ENCODE results near the gene UNC93B1. TPM values are rescaled to one million over a fixed set of nuclear protein-coding genes. Genes with fewer than 3 reads are reported as not detected.
A peak's percentile ranks its signal among the peaks of the same experiment; 100 is the strongest.

Gene UNC93B1
- total and polyA plus RNA-seq, 2 of the 13 experiments (the other 11 are each of a cell fraction or from before 2014, with no cell fraction given): 8.8 to 18.9 TPM

DNA sequence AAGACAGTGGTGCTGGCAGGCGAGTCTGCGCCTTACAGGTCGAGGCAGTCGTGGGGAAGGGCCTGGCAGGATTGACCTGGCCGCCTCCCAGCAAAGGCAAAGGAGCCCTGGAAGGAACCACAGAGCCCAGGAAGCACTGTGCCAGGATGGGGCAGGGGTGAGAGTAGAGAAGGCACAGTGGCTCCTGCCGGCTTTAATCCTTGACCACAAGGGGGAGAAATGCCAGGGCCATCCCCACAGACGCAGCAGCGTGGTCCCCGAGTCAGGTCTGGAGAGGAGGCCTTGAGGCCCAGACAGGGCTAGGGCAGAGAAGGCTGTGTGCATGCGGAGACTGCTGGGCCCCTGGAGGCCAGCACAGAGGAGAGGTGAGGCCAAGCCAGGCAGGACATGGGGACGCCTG, 16.7 kb upstream of the UNC93B1 start (continued):
- TF ChIP-seq, protein P1, sequence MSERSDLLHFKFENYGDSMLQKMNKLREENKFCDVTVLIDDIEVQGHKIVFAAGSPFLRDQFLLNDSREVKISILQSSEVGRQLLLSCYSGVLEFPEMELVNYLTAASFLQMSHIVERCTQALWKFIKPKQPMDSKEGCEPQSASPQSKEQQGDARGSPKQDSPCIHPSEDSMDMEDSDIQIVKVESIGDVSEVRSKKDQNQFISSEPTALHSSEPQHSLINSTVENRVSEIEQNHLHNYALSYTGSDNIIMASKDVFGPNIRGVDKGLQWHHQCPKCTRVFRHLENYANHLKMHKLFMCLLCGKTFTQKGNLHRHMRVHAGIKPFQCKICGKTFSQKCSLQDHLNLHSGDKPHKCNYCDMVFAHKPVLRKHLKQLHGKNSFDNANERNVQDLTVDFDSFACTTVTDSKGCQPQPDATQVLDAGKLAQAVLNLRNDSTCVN (CRISPR knock-in tag; IDR thresholded peaks at IDR 0.05; ENCODE audit: borderline replicate concordance): no peak
- TF ChIP-seq SCMH1 (CRISPR knock-in tag; IDR thresholded peaks at IDR 0.05; ENCODE audit: borderline replicate concordance) (no peak), SSRP1 (CRISPR knock-in tag; IDR thresholded peaks at IDR 0.05) (no peak), ZNF776 (CRISPR knock-in tag; IDR thresholded peaks at IDR 0.05) (no peak), ZNF446 (CRISPR knock-in tag; IDR thresholded peaks at IDR 0.05) (no peak), NCOA1 (CRISPR knock-in tag; IDR thresholded peaks at IDR 0.05) (no peak), ZNF616 (CRISPR knock-in tag; IDR thresholded peaks at IDR 0.05; ENCODE audit: low read depth) (no peak; the same call in 1 of the 2 replicates), ZNF772 (CRISPR knock-in tag; IDR thresholded peaks at IDR 0.05) (no peak), NCOA5 (CRISPR knock-in tag; IDR thresholded peaks at IDR 0.05) (no peak), ZNF530 (CRISPR knock-in tag; IDR thresholded peaks at IDR 0.05; ENCODE audit: low read depth) (no peak), ZNF431 (CRISPR knock-in tag; IDR thresholded peaks at IDR 0.05; ENCODE audit: borderline replicate concordance, low read depth) (no peak), TCF12 (IDR thresholded peaks at IDR 0.05) (no peak), TCF12 (CRISPR knock-in tag; IDR thresholded peaks at IDR 0.05) (no peak), SOX13 (IDR thresholded peaks at IDR 0.05) (no peak), SOX13 (CRISPR knock-in tag; conservative IDR thresholded peaks at IDR 0.05 in 1 of 2, IDR thresholded peaks at IDR 0.05 in 1 of 2) (no peak), ZBTB38 (CRISPR knock-in tag; IDR thresholded peaks at IDR 0.05) (no peak), HDAC2 (CRISPR knock-in tag; IDR thresholded peaks at IDR 0.05) (peak; percentile 42; the same call in 1 of the 2 replicates)
- TF ChIP-seq, protein P2, sequence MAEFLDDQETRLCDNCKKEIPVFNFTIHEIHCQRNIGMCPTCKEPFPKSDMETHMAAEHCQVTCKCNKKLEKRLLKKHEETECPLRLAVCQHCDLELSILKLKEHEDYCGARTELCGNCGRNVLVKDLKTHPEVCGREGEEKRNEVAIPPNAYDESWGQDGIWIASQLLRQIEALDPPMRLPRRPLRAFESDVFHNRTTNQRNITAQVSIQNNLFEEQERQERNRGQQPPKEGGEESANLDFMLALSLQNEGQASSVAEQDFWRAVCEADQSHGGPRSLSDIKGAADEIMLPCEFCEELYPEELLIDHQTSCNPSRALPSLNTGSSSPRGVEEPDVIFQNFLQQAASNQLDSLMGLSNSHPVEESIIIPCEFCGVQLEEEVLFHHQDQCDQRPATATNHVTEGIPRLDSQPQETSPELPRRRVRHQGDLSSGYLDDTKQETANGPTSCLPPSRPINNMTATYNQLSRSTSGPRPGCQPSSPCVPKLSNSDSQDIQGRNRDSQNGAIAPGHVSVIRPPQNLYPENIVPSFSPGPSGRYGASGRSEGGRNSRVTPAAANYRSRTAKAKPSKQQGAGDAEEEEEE (CRISPR knock-in tag; IDR thresholded peaks at IDR 0.05; ENCODE audit: borderline replicate concordance): no peak
- TF ChIP-seq, protein P3, sequence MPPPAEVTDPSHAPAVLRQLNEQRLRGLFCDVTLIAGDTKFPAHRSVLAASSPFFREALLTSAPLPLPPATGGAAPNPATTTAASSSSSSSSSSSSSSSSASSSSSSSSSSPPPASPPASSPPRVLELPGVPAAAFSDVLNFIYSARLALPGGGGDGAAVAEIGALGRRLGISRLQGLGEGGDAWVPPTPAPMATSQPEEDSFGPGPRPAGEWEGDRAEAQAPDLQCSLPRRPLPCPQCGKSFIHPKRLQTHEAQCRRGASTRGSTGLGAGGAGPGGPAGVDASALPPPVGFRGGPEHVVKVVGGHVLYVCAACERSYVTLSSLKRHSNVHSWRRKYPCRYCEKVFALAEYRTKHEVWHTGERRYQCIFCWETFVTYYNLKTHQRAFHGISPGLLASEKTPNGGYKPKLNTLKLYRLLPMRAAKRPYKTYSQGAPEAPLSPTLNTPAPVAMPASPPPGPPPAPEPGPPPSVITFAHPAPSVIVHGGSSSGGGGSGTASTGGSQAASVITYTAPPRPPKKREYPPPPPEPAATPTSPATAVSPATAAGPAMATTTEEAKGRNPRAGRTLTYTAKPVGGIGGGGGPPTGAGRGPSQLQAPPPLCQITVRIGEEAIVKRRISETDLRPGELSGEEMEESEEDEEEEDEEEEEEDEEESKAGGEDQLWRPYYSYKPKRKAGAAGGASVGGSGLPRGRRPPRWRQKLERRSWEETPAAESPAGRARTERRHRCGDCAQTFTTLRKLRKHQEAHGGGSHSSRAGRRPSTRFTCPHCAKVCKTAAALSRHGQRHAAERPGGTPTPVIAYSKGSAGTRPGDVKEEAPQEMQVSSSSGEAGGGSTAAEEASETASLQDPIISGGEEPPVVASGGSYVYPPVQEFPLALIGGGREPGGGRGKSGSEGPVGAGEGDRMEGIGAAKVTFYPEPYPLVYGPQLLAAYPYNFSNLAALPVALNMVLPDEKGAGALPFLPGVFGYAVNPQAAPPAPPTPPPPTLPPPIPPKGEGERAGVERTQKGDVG (CRISPR knock-in tag; IDR thresholded peaks at IDR 0.05; ENCODE audit: borderline replicate concordance): 0 out of 2 replicates have a peak, but pooled peaks have one; percentile 10
- TF ChIP-seq, protein P4, sequence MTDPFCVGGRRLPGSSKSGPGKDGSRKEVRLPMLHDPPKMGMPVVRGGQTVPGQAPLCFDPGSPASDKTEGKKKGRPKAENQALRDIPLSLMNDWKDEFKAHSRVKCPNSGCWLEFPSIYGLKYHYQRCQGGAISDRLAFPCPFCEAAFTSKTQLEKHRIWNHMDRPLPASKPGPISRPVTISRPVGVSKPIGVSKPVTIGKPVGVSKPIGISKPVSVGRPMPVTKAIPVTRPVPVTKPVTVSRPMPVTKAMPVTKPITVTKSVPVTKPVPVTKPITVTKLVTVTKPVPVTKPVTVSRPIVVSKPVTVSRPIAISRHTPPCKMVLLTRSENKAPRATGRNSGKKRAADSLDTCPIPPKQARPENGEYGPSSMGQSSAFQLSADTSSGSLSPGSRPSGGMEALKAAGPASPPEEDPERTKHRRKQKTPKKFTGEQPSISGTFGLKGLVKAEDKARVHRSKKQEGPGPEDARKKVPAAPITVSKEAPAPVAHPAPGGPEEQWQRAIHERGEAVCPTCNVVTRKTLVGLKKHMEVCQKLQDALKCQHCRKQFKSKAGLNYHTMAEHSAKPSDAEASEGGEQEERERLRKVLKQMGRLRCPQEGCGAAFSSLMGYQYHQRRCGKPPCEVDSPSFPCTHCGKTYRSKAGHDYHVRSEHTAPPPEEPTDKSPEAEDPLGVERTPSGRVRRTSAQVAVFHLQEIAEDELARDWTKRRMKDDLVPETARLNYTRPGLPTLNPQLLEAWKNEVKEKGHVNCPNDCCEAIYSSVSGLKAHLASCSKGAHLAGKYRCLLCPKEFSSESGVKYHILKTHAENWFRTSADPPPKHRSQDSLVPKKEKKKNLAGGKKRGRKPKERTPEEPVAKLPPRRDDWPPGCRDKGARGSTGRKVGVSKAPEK (CRISPR knock-in tag; IDR thresholded peaks at IDR 0.05; ENCODE audit: borderline replicate concordance): no peak
- TF ChIP-seq, protein P5, sequence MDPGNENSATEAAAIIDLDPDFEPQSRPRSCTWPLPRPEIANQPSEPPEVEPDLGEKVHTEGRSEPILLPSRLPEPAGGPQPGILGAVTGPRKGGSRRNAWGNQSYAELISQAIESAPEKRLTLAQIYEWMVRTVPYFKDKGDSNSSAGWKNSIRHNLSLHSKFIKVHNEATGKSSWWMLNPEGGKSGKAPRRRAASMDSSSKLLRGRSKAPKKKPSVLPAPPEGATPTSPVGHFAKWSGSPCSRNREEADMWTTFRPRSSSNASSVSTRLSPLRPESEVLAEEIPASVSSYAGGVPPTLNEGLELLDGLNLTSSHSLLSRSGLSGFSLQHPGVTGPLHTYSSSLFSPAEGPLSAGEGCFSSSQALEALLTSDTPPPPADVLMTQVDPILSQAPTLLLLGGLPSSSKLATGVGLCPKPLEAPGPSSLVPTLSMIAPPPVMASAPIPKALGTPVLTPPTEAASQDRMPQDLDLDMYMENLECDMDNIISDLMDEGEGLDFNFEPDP (CRISPR knock-in tag; conservative IDR thresholded peaks at IDR 0.05): no peak
